Pulmonary artery endothelial cell (primary cell): ENCODE results near the gene FNDC3B. TPM values are rescaled to one million over a fixed set of nuclear protein-coding genes. Genes with fewer than 3 reads are reported as not detected.
"Not testable (repeated sequence)": the region's sequence is repeated elsewhere in the genome, so short reads cannot be mapped to it uniquely, and the experiment has no call there.

ENCODE experiments used
- DNase-seq: peaks from one replicate; pipeline ENCODE4 v3.0.0-alpha.2; 2011; ENCODE audit warnings: low read depth, low spot score
- total RNA-seq: library from RNA; depleted of rRNA; stranded (reverse); fragments of >200 nt; gene quantifications from 2 replicates; pipeline ENCODE4 v1.2.3, GENCODE V29; 2014

Gene FNDC3B
- total RNA-seq, 1 donor from 2014 or later = 106 TPM

DNA sequence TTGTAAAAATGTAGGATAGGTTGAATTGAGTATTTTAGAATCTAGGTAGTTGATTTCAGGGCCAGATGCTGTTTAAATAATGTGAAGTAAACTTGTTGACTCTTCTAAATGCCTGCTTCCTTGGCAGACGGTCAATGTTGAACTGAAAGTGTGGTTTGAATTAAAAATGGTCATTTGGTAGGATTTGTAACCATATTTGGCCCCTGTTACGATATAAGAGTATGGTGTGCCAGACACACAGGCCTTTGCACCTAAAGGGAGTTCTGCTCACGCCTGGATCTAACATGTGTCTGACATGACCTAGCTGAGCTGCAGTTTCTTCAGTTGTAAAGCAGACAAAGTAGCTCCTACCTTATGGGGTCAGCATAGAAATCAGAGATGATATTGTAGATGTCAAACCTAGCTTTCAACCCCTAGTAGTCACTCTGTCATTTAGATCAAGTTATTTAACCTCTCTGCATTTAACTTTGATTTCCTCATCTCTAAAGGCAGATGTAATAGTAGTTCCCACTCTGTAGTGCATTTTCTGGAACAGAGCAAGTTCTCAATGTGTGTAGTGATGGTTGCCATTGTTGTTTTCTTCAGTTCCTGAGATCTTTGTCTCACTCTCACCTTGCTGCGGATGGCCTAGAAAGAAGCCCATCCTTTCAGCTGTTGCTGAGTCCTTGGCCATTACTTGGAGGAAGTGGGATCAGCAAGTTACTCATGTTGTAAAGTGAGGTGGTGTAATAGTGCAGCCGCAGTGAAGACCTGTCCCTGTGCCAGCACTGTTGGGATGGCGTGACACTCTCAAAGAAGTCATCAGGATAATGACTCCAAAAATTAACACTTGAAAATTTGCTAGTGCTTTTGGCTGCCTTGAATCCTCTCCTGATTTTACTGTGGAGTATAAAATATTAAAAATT lies 318.7 kb downstream of the FNDC3B start:
- no peak for DNase-seq

DNA sequence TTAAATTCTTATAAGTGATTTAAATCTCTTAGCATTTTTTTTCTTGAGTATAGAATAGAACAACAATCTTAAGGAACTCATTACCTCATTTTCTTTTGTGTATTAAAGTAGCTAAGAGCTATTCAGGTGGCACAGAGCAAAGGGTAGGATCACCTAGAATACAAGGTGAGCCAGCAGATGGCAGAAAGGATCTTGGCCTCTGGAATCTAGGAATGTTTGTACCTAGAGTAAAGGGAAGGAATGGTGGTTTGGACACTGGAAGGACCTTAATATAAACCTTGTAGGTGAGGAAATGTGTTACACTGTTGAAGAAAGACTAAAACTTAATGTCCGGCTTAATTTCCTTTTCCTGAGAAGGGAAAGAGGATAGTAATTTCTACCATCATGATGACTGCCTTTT lies 319.9 kb downstream of the FNDC3B start:
- no peak for DNase-seq

DNA sequence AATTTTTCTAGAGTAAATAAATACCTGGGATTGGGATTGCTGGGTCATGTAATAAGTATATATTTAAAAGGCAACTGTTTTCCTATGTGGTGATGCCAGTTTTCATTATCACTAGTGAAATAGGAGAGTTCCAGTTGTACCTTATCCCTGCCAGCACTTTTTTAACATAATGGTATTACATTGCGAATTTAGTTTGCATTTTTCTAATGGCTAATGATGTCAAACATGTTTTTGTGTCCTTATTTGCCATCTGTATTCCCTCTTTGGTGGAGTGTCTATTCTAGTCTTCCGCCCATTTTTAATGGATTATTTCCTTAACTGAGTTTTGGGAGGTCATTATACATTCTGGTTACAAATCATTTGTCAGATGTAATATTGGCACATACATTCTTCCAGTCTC lies 320.6 kb downstream of the FNDC3B start:
- DNase-seq = no peak

DNA sequence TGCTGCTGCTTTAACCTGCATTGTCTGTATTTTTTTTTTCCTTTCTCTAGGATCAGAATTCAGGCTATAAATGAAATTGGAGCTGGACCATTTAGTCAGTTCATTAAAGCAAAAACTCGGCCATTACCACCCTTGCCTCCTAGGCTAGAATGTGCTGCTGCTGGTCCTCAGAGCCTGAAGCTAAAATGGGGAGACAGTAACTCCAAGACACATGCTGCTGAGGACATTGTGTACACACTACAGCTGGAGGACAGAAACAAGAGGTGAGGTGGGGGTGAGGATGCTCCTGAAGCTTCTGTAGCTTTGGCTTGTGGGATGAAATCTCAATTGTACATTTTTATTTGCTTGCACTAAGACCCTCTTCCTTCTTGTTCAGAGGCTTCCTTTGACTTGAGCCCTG lies 323.2 kb downstream of the FNDC3B start:
- no peak for DNase-seq

DNA sequence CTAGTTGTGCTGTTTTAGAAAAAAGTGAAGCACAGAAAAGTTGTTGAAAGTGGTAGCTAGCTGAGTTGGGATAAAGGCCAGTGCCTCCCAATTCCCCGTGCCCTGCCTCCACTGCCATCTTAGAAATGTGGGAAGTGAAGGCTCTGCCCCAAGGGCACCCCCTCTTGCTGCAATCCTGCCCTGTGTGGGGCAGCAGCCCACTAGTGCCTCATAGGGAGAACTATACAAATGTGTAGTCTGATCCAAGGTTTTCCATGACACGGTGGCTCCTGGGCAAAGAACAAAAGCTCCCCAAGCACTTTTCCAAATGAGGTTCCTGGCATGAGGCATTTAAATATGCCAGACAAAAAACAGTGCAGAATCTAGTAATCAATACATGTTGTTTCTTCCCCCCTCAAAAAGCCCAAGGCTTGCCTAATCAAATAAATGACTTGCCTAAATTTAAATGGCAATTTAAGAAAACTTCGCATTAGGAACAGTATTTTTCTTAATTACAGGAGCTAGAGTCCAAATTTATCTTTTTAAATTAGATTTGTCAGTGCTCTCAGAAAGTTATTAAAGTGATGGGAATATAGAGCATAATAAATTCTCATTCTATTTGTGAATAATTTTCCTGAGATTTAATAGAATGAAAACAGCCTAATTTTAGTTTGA lies 325.1 kb downstream of the FNDC3B start:
- no peak for DNase-seq

DNA sequence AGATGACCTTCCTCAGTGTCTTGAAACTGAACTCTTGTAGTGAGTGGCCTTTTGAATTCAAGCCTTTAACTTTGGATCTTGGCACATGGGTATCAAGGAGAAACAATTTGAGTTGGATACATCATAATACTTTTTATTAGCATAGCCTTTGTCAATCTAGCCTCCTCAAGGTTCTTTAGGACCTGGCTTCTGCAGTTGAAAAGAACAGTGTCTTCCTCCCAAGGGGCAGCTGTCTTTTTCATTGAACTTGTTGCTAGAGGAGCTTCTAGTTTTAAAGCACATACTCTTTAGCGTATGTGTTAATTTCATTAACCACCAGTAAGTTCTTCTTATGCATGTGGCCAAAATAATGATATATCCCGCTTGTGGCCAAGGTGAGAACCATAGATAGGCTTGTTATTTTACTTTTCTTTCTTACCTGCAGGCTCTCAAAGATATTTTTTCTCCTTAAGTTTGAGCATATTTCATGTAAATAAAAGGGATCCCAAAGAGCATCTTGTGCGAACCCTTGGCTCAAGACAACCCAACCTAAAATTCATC lies 325.7 kb downstream of the FNDC3B start:
- no peak for DNase-seq

DNA sequence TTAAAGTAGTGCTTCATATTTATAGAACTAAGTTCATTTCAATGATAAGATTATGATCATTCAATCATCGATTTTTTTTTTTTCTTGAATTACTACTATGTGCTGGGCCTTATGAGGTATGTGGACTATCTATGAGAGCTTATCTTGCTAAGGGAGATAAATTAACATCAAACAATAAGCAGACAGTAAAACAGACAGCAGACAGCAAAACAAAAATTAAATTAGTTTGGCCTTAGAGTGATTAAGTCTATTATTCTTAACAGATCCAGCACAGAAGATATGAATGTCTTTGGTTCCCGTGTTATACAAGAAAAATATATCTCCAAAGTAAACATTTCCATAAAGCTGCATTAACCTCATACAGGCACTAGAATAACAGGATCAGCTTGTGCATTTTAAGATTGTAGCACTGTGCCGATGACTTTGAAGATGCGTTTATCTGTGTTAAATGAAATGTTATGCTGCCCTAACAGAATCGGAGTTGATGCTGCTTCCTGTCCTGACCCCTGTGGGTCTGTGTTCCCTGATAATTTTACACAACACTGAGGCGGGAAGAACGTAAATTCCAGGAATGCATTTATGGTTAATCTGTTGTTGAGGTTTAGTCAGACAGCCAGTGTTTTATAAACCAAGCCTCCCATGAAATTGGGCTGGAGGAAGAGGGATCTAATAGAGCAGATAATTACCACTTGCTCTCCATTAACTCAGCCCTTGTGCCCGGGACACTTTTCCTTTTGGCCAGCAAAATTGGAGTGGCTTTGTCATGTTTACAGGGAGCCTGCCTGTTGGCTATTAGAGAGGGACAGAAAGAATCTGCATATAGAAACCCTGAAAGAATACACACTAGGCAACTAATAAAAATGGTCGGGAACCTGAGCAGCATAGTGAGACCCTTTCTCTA lies 328.1 kb downstream of the FNDC3B start:
- DNase-seq = no peak

DNA sequence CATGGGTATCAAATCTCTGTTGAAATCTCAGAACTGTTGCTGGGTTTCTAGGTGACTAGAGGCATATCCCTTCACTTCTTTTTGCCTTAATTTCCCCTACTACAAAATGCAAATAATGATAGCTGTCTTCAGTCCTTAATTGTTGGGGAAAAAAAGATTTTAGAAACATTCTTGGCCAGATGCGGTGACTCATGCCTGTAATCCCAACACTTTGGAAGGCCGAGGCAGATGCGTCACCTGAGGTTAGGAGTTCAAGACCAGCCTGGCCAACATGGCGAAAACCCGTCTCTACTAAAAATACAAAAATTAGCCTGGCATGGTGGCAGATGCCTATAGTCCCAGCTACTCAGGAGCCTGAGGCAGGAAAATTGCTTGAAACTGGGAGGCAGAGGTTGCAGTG lies 329.2 kb downstream of the FNDC3B start:
- not testable (repeated sequence) for DNase-seq

DNA sequence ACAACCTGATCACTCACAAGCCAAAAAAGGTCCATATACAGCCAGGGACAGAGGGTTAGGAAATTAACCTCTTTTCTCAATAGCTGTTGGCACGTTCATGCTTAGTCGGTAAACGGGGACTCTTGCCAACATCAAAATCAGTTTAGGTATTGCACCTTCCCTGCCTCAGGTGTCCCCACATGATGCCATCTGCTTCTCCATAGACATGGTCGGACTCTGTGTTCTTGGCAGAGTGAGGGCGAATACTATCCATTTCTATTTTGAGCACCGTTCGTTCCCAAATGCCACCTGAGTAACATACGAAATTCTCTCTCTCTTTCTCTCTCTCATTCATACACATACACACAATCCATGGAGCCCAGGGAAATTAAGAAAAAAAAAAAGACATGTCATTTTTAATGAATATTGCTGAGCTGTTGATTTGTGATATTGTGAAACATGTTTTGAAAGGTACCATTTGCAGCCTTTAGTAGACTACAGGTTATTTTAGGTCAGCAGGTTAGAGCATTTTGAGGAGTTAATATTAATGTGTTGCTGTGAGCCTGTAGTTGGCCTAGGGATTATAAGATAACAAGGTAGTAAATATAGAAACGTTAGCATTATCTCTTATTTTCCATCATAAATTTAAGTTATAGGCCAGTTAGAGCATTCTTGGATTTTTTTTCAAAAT lies 330.3 kb downstream of the FNDC3B start:
- DNase-seq = no peak

DNA sequence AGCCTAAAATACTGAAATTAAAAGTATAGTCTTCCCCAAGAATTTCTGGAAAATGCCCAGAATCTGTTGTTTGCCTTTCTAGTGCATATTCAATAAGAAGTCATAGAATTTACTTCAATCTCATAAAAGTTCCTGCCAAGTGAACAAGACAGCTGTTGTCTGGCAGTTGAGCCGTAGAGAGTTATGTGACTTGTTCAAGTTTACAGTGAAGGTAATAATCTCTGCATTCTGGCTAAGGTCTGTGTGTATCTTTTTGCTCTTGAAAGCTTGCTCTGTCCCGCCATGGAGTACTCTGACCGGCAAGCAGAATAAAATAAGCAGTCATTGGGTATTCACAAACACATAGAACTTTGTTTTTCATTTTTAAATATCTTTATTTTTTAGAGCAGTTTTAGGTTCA lies 331.0 kb downstream of the FNDC3B start:
- DNase-seq = no peak

DNA sequence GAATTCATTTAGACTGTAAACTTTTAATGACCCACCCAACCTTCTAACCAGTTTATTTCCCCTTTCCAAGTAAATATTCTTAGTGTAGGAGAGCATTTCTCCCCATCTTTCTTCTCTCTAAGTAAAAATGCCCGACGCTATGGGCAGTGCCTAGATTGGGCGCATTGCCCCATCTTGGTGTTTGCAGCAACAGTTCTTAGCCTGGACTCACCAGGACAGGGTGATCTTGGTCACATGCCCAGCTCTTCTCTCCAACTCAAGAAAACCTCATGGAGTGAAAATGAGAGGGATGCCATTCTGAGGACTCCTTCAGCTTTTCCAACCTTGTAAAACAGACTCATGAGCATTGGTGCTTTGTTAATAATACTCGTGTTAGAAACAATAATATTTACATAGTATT lies 332.2 kb downstream of the FNDC3B start:
- DNase-seq = no peak

DNA sequence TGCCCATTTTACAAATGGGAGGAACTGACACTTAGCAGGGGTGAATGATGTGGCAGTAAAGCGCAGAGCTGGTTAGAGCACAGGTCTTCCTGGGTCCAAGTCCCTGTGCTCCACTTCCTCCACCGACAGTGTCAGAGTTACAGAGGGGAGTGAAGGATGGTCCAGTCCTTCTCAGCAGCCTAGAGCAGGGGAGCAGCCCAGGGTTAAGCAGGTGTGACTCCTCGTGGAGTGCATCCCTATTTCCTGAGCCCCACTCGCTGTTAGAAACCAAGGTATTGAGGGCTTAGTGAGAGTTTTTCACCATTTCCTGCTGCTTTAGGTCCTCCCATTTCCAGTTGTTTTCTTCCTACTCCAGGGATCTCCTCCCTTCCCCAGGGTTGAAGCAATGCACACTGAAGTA lies 333.5 kb downstream of the FNDC3B start:
- DNase-seq = no peak

DNA sequence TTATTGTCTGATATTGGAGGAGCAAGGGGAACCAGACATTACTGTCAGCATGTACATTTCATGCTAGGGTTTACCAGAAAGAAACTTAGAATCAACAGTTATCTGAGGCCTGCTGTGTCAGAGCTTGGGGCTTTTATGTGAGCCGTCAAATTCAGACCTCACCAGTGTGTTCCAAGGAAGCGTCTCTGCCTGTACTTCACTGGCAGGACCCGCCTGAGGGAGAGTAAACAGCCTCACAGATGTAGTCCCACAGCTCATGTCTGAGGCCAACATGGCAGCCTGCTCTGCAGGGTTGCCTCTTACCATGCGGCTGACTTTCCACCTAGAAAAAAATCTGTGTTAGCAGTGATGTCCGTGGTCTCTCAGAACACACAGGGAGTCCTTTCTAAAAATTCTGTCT lies 334.5 kb downstream of the FNDC3B start:
- no peak for DNase-seq

DNA sequence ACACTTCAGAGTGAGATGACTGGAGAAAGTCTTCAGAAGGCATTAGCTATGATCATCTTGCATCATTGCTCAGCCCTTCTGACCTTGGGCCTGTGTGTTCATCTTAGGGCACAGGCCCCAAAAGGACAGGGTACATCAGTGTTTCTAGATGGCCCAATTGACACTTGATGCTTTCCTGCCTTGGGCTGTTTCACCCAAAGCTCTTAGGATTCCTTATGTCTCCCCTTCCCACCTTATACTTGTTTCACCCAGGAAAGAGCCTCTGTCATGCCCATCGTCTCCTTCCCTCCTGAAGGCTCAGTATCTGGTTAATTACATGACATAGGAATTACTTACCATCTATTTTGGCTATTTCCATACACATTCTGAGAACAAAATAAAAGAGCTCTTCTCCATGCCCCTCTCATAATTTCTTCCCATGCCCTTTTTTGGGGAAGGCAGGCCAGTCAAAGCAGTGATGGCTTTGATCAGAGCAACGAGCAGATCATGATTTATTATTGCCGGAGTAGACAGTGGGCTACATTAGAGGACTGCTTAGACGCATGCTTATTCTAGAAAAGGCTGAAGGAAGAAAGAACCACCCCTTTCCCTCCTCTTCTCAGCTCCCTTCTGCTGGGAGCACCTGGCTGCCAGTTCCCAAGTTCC lies 335.9 kb downstream of the FNDC3B start:
- no peak for DNase-seq

DNA sequence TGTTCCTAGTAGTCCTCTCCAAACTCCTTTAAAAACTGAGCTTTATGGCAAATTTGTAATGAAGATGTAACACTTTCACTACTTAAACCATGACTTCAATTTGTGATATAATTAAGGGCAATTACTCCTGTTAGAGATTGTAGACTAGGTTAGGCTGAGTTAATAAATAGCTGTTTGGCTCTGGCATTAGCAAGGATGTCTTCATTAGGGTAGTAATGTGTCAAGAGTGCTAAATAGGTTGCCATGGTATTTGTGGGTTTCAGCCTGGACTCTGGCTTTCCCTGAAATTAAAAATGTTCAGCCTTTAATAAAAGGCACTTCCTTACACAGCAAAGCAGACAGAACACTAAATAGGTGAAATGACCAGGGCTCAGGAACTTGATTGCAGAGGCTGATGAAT lies 337.0 kb downstream of the FNDC3B start:
- DNase-seq = no peak

DNA sequence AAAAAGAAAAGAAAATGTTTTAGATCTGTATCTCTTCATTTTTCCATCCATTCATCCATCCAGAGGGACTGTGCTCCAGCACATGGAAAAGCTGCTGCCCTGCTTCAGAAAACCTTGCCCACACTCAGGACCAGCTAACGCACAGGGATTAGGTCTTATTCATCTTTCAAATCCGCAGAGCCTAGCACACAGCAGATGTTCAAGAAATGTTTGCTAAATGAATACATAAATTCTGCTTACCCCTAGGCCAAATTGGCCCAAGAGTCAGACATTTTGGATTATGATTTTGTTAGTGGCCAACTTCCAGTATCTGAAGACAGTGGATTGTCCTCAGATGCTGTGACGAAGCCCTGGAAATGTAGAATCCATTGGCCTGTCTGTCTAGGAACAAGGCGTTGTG lies 337.5 kb downstream of the FNDC3B start:
- no peak for DNase-seq

DNA sequence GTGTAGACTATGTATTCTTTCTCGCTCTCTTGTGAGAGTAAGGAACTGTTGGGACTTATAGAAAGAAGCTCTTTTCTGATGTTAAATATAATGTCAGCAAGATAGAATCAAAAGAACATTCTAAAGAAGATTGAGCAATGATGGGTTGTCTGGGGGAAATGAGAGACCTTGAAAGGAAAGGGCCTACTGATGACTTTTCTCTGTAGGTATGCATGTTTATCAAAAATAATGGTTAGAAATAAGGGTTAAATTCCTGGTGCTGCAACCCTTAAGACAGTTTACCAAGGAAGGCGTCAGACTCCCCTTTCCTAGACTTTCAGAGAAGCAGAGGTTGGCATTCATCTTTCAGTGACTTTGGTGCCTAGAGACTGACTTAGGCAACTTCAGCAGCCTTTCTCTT lies 339.1 kb downstream of the FNDC3B start:
- DNase-seq = no peak

DNA sequence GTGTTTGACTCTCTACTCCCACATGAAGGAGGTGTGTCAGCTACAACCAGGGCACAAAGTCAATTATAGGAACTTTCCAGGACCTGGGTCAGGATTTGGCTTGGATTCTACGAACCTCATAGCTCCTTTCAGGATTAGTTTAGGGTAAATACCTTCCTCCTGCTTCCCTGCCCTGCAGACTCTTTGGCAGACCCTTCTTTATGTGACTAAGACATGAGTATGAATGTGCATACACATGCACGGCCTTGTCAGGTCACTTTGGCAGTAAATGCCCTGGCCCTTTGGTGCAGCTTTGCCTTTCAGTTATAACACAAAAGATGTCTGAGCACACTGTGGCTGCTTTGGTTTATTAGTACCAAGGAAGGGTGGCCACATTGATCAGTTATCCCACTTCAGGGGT lies 340.0 kb downstream of the FNDC3B start:
- DNase-seq = no peak

DNA sequence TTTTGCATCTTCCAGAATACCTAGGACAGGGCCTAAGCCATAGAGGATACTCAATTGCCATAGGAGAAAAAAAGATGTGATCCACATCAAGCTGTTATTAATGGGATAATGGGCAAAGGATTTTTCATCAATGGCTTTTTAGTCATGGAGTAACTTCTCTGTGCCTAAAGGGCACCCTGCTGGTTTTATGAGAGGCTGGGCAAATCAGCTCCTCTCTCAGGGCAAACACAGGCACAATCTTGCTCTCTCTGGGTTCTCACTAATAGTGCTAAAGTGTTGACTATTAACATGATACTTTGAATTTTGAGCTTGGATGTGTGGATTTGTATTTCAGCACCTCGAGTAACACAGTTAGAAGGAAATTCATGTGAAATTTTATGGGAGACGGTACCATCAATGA lies 341.3 kb downstream of the FNDC3B start:
- no peak for DNase-seq

DNA sequence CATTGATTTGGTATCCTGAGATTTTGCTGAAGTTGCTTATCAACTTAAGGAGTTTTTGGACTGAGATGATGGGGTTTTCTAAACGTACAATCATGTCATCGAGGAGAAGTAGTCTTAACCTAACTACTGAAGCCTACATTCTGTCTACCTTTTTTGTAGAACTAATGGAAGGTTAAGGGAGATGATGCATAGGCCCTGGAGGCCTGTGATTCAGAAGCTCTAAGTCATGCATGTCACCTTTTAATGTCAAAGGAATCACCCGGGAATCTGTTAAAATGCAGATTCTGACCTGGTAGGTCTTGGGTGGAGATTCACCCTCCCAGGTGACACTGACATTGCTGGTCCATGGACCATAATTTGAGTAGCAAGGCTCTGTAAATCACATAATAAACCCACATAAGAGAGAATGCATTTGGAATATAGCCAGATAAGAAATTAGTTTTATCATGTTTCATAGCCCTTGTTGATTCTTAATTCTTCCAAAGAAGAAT lies 344.0 kb downstream of the FNDC3B start:
- no peak for DNase-seq
